BJ (cell line): ENCODE data around the gene MAN1C1. TPM values are rescaled to one million over a fixed set of nuclear protein-coding genes. Genes with fewer than 3 reads are reported as not detected.

Experiments used
- CTCF ChIA-PET: fragments of 350-600 bp; formaldehyde crosslinking; extraction: SDS; loops from one replicate; lab custom pipeline; 2021; ENCODE audit warnings: antibody characterized with exemption, inconsistent platforms; lab: Yijun Ruan, JAX
- POLR2A ChIA-PET: fragments of 300-600 bp; sonication (Branson Sonifier 250); formaldehyde crosslinking; extraction: SDS; loops from one replicate; lab custom pipeline; 2021; ENCODE audit warnings: antibody characterized with exemption; lab: Charles Lee
- DNase-seq: peaks from one replicate; pipeline ENCODE4 v3.0.0-alpha.2; 2011; ENCODE audit warnings: low read depth
- H3K27me3 ChIP-seq: 2 replicates; pipeline ENCODE4 v1.6.0; 2011; ENCODE audit warnings: low read length; ENCODE audit not compliant: control insufficient read depth, insufficient read depth
- H3K36me3 ChIP-seq: 2 replicates; pipeline ENCODE4 v1.5.1; 2011; ENCODE audit warnings: low read length; ENCODE audit not compliant: control insufficient read depth, insufficient read depth
- H3K4me3 ChIP-seq: 2 replicates; pipeline ENCODE4 v1.5.1; 2011; ENCODE audit warnings: low read depth, mild to moderate bottlenecking, control low read depth, low read length
- polyA plus RNA-seq: library from polyadenylated mRNA; depleted of rRNA; stranded (reverse); fragments of >200 nt; gene quantifications from 2 replicates; pipeline ENCODE4 v1.2.3, GENCODE V29; 2011
- TF ChIP-seq, protein P1 (sequence below): IDR thresholded peaks from 2 replicates; pipeline ENCODE4 v1.5.1; 2011; ENCODE audit warnings: low read depth, mild to moderate bottlenecking, control low read depth, inconsistent platforms, low read length, moderate library complexity; ENCODE audit not compliant: insufficient read depth

Gene MAN1C1
- polyA plus RNA-seq, 1 experiment, result 1.1 TPM

DNA sequence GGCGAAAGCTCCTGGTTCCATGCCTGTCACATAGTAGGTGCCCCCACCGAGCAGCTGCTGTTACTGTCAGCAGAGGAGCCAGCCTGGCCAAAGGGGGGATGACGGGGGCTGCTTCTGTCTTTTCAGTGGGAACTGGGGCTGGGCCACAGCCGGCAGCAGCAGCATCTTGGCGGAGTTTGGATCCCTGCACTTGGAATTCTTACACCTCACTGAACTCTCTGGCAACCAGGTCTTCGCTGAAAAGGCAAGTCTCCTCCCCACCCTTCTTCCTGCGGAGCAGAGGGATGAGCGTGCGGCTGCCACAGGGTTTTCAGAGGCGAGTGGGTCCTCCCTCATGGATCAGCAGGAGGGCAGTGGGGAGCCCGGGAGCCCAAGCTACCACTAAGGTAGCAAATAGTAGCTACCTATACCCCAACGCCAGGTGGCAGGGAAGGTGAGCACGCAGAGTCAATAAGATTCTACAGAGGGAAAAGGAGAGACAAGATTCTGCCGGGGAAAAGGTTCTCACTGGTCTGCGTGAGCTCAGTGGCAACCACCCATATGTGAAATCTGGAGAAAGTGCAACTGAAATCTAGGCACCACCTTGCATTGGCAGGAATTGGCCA lies 142.0 kb downstream of the MAN1C1 start:
- Histone ChIP-seq H3K4me3 (no peak overlapping the region), H3K27me3 (peaks cover 20% of the 10 kb centered on the region), H3K36me3 (no peaks in the 10 kb centered on the region)
- TF ChIP-seq, protein P1, sequence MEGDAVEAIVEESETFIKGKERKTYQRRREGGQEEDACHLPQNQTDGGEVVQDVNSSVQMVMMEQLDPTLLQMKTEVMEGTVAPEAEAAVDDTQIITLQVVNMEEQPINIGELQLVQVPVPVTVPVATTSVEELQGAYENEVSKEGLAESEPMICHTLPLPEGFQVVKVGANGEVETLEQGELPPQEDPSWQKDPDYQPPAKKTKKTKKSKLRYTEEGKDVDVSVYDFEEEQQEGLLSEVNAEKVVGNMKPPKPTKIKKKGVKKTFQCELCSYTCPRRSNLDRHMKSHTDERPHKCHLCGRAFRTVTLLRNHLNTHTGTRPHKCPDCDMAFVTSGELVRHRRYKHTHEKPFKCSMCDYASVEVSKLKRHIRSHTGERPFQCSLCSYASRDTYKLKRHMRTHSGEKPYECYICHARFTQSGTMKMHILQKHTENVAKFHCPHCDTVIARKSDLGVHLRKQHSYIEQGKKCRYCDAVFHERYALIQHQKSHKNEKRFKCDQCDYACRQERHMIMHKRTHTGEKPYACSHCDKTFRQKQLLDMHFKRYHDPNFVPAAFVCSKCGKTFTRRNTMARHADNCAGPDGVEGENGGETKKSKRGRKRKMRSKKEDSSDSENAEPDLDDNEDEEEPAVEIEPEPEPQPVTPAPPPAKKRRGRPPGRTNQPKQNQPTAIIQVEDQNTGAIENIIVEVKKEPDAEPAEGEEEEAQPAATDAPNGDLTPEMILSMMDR, result no peak
- POLR2A ChIA-PET, result no interaction called here
- CTCF ChIA-PET, result interaction anchor here (0.9 to 1.6 kb wide), 3 partner anchors 9 to 33 kb away, joined by 3 to 5 read pairs (median 4); no protein-coding TSS in a partner anchor
- DNase-seq, result no peak

DNA sequence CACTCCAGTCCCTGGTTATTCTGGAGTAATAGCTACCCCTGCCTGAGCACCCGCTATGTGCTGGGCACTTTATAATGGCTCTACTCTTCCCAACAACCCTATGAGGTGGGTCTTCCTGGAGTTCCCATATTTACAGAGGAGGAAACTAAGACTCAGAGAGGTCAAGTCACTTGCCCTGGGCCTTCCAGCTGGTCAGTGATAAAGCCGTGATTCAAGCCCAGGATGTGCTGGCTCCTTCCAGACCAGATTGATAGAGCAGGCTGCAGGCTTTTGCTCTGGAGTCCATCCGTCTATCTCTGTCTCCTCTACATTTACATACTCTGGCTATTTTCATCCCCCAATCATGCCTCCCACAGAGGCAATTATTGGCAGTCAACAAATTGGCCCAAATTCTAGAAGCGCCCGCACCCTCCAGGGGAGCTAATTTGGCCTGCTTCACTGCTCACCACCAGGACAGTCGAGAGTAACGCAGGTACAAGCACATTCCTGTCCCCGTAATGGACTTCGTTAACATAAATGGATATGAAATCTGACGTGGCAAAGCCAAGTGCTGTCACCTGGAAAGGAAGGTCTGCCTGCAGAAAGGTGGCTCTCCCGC lies 143.6 kb downstream of the MAN1C1 start:
- Histone ChIP-seq H3K27me3 (peaks cover 20% of the 10 kb centered on the region), H3K36me3 (no peaks in the 10 kb centered on the region), H3K4me3 (no peak overlapping the region)
- ChIA-PET POLR2A (no interaction called here), CTCF (interaction anchor here (1.1 kb wide), 1 partner anchor 13 kb away, joined by 3 read pairs; no protein-coding TSS in a partner anchor)
- TF ChIP-seq, protein P1, result no peak
- no peak for DNase-seq

DNA sequence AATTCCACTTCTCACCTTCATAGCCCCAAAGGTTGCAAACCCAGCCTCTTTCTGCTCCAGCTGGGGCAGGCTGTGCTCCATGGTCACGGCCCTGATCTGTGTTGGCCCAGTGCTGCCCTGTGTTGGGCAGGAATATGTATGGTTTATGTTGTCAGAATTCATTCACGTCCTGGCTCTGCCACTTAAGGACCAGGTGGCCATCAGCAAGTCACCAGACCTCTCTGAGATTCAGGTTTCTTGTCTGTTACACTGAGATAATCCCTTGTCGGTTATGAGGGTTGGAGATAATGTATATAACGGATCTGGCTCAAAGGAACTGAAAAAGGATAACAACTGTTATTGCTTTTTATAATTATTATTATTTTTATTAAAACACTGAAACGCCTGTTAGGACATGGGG lies 144.3 kb downstream of the MAN1C1 start:
- ChIA-PET POLR2A (no interaction called here), CTCF (interaction anchor here (1.1 kb wide), 1 partner anchor 14 kb away, joined by 3 read pairs; no protein-coding TSS in a partner anchor)
- no peak for DNase-seq
- Histone ChIP-seq H3K27me3 (peaks cover 20% of the 10 kb centered on the region), H3K36me3 (no peaks in the 10 kb centered on the region), H3K4me3 (no peak overlapping the region)
- TF ChIP-seq, protein P1, result no peak

DNA sequence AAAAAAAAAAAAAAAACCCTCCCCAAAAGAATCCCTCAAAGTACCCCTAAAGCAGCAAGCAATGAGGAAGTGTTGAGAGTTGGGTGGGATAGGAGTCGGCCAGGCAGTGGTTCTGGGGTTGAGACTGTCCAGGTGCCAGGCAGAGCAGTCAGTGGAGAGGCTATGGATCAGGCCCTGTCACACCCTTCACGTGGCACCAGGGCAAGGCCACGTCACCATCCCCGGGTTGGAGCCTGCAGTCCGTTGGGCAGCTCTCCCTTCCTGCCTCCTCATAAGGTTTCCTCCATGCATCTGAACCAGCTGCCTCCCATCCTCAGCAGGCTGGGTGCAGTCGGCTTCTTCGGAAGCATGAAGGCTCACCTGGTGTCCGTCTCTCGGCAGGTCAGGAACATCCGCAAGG lies 146.9 kb downstream of the MAN1C1 start:
- POLR2A ChIA-PET, result no interaction called here
- CTCF ChIA-PET, result no interaction called here
- H3K36me3 ChIP-seq, result no peaks in the 10 kb centered on the region
- TF ChIP-seq, protein P1, result no peak
- peaks cover 6% of the 10 kb centered on the region for H3K27me3 ChIP-seq
- no peak overlapping the region for H3K4me3 ChIP-seq
- no peak for DNase-seq

DNA sequence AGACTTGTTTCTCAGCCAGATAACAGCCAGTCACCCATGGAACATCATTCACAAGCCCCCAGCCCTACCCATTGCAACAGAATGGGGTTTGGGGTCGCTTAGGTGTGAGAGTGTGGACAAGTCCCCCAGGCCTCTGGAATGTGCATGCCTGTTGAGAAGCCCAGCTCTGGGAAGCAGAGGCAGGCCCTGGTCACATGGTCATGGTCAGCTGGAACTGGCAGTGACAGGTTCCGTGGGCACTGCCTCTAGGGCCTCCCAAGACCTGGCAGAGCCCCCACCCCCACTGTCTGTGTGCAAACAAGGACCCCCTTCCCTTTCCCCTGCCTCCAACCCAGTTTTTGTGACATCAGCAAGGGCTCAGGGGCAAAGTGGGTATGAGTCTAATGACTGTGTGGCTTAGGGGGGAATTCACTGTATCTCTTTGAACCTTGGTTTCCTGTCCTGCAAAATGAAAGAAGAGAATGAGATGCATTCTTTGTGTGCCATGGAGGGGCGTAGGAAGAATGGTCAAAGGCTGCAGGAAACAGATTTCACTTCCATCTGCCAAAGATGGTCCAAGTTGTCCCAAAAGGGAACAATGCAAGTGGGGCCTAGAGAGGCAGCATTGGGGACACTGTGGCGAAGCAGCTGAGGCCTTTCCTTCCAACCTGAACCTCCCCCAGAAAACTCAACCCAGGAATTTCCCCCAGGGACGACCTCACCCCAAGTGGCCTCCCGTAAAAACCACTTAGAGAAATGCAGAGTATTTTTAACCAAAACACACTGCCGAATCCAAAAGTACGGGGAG lies 148.7 kb downstream of the MAN1C1 start:
- CTCF ChIA-PET, result interaction anchor here (0.6 to 0.9 kb wide), 2 partner anchors 14 to 193 kb away, joined by 3 read pairs; no protein-coding TSS in a partner anchor
- Histone ChIP-seq H3K27me3 (no peaks in the 10 kb centered on the region), H3K4me3 (no peak overlapping the region), H3K36me3 (no peaks in the 10 kb centered on the region)
- TF ChIP-seq, protein P1, result no peak
- POLR2A ChIA-PET, result no interaction called here
- no peak for DNase-seq
